Gastrocnemius medialis (tissue), 4 donors: ENCODE results near the gene PDE8A. TPM values are rescaled to one million over a fixed set of nuclear protein-coding genes. Genes with fewer than 3 reads are reported as not detected.

Source experiments
- ATAC-seq, 2 donors: fragments of 150-250 bp; one replicate each; pipeline ENCODE4 v1.9.1; 2016
- DNase-seq, 2 donors: peaks; one replicate each; pipeline ENCODE4 v3.0.0-alpha.2; 2019
- H3K27ac ChIP-seq, 4 donors: fragments of 200-600 bp; sonication (generic); 1 replicate in 1 of 4; 2 replicates in 3 of 4; pipeline ENCODE4 v1.5.1; 2016 to 2018; ENCODE audit warnings: mild to moderate bottlenecking in 2 of 4, moderate library complexity in 1 of 4
- H3K27me3 ChIP-seq, 3 donors: fragments of 200-600 bp; sonication (generic) in 2 of 3; 1 replicate in 1 of 3; 2 replicates in 2 of 3; pipeline versions ENCODE4 v1.5.1 to v1.6.0; 2016 to 2019; ENCODE audit warnings: mild to moderate bottlenecking in 1 of 3, moderate library complexity in 1 of 3
- H3K36me3 ChIP-seq, 2 donors: fragments of 200-600 bp; sonication (generic) in 1 of 2; one replicate each; pipeline ENCODE4 v1.5.1; 2017 to 2018
- H3K4me1 ChIP-seq, 2 donors: fragments of 200-600 bp; sonication (generic) in 1 of 2; one replicate each; pipeline ENCODE4 v1.5.1; 2016 to 2017; ENCODE audit warnings: mild to moderate bottlenecking in 2 of 2
- H3K4me3 ChIP-seq, 4 donors: fragments of 200-600 bp; sonication (generic) in 3 of 4; 1 replicate in 1 of 4; 2 replicates in 3 of 4; pipeline ENCODE4 v1.5.1; 2016 to 2019; ENCODE audit warnings: mild to moderate bottlenecking in 2 of 4
- H3K9me3 ChIP-seq, 3 donors: fragments of 200-600 bp; sonication (generic) in 2 of 3; 1 replicate in 1 of 3; 2 replicates in 2 of 3; pipeline ENCODE4 v1.5.1; 2016 to 2019
- POLR2A ChIP-seq, 2 donors: fragments of 450-650 bp; IDR thresholded peaks; one replicate each; pipeline ENCODE4 v1.6.1; 2017; ENCODE audit warnings: antibody characterized with exemption in 2 of 2, mild to moderate bottlenecking in 2 of 2, moderate library complexity in 2 of 2
- in situ Hi-C, 4 donors: fragments of 200-750 bp; cut with MboI; loops; one replicate each; pipeline versions ENCODE4 v1.15.0 to v1.8.0; 2017; ENCODE audit warnings: low sequenced_read_pairs in 4 of 4
- intact Hi-C: fragments of 100-400 bp; cut with DNase I; formaldehyde crosslinking; loops from one replicate; pipeline ENCODE4 v1.15.1; 2023; ENCODE audit warnings: low total_unique reads
- total RNA-seq, 4 donors: library from RNA; depleted of rRNA; stranded (reverse); fragments of >200 nt; gene quantifications; one replicate each; pipeline versions ENCODE4 v1.1.0 to v1.2.3, GENCODE V29; 2016
- TF ChIP-seq, protein P1 (sequence below), 5 experiments: fragments of 450-650 bp in 3 of 5; fragments of 200-600 bp in 2 of 5; sonication (generic) in 2 of 5; IDR thresholded peaks in 4 of 5; conservative IDR thresholded peaks in 1 of 5; 1 replicate in 4 of 5; 2 replicates in 1 of 5; pipeline ENCODE4 v1.5.1; 2016 to 2019; ENCODE audit warnings: antibody characterized with exemption in 5 of 5, mild to moderate bottlenecking in 3 of 5, moderate library complexity in 3 of 5

PDE8A gene
- total RNA-seq, 4 donors from 2014 or later: 6.3 to 20.6 (median 13.9) TPM

DNA sequence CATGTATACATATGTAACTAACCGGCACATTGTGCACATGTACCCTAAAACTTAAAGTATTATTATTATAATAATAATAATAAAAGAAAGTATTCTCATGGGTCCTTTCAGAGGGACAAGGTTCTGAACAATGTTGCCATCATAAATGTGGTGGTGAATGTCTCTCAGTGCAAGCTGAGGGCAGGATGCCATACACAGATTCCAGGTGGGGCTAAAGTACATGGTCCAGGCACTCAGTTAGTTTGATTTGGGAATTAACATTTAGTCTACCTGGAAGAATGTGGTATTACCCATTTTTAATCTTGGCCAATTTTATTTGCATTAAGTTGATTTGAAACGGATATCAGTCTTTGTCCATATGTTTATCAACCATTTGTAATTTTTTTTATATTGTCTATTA lies 24.5 kb downstream of the PDE8A start:
- ATAC-seq (no peak), DNase-seq (no peak)
- no peak for TF ChIP-seq POLR2A (IDR thresholded peaks at IDR 0.05)
- TF ChIP-seq, protein P1, sequence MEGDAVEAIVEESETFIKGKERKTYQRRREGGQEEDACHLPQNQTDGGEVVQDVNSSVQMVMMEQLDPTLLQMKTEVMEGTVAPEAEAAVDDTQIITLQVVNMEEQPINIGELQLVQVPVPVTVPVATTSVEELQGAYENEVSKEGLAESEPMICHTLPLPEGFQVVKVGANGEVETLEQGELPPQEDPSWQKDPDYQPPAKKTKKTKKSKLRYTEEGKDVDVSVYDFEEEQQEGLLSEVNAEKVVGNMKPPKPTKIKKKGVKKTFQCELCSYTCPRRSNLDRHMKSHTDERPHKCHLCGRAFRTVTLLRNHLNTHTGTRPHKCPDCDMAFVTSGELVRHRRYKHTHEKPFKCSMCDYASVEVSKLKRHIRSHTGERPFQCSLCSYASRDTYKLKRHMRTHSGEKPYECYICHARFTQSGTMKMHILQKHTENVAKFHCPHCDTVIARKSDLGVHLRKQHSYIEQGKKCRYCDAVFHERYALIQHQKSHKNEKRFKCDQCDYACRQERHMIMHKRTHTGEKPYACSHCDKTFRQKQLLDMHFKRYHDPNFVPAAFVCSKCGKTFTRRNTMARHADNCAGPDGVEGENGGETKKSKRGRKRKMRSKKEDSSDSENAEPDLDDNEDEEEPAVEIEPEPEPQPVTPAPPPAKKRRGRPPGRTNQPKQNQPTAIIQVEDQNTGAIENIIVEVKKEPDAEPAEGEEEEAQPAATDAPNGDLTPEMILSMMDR (IDR thresholded peaks at IDR 0.05 in 4 of 5, conservative IDR thresholded peaks at IDR 0.05 in 1 of 5): no peak
- intact Hi-C loops (no loop called here), in situ Hi-C loops (no loop called here)
- Histone ChIP-seq H3K36me3 (no peaks in the 10 kb centered on the region), H3K27me3 (no peaks in the 10 kb centered on the region), H3K4me3 (no peak overlapping the region), H3K4me1 (peaks cover 60 to 67% of the 10 kb centered on the region in 2 donors), H3K27ac (no peak overlapping the region), H3K9me3 (no peaks in the 10 kb centered on the region)

DNA sequence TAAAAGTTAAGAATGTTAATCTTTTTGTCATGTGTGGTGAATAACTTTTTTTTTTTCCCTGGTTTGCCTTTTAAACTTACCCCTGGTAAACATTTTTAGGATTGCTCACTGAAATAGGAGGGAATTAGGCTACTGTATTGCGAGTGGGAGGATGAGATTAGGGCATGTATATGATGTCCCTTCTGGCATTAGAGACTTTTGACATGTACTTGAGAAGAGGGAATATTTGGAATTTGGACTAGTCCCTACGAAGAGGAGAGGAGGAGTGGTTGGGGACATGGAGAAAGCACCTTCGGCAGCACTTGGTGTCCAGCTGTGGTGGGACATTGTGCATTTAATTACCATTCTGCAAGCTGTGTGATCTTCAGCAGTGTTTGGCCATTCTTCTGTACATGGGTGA lies 25.0 kb downstream of the PDE8A start:
- no peaks in the 10 kb centered on the region for H3K27me3 ChIP-seq
- H3K36me3 ChIP-seq: no peaks in the 10 kb centered on the region
- DNase-seq (no peak), ATAC-seq (no peak)
- in situ Hi-C loops: no loop called here
- TF ChIP-seq POLR2A (IDR thresholded peaks at IDR 0.05): no peak
- TF ChIP-seq, protein P1 (IDR thresholded peaks at IDR 0.05 in 4 of 5, conservative IDR thresholded peaks at IDR 0.05 in 1 of 5): no peak
- no peaks in the 10 kb centered on the region for H3K9me3 ChIP-seq
- intact Hi-C loops: no loop called here
- H3K27ac ChIP-seq: peak overlapping the region in 1 of 4 donors; percentile 3
- peaks cover 60 to 65% of the 10 kb centered on the region in 2 donors for H3K4me1 ChIP-seq
- no peak overlapping the region for H3K4me3 ChIP-seq

DNA sequence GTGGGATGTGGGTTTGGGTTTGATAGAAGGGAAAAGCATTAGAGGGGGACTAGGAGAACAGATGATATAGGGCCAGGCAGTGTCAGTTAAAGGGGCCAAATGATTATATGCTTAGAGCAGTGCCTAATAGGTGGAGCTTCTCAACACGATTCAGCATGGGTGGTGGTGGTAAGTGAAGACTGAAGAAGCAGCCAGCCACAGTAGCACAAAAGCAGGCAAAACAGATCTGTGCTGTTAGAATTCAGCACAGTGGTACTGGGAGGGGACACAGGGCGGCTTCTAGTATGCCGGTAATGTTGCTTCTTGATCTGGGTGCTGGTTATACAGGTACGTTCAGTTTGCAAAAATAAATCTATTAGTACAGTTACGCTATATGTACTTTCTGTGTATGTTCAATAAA lies 25.5 kb downstream of the PDE8A start:
- peak overlapping the region in 1 of 4 donors; percentile 3 for H3K27ac ChIP-seq
- no peak overlapping the region for H3K4me3 ChIP-seq
- no peak for ATAC-seq
- intact Hi-C loops (no loop called here), in situ Hi-C loops (no loop called here)
- no peak for TF ChIP-seq POLR2A (IDR thresholded peaks at IDR 0.05)
- TF ChIP-seq, protein P1 (IDR thresholded peaks at IDR 0.05 in 4 of 5, conservative IDR thresholded peaks at IDR 0.05 in 1 of 5): no peak
- no peaks in the 10 kb centered on the region for H3K36me3 ChIP-seq
- H3K9me3 ChIP-seq: no peaks in the 10 kb centered on the region
- no peaks in the 10 kb centered on the region for H3K27me3 ChIP-seq
- peaks cover 60 to 65% of the 10 kb centered on the region in 2 donors for H3K4me1 ChIP-seq
- no peak for DNase-seq

DNA sequence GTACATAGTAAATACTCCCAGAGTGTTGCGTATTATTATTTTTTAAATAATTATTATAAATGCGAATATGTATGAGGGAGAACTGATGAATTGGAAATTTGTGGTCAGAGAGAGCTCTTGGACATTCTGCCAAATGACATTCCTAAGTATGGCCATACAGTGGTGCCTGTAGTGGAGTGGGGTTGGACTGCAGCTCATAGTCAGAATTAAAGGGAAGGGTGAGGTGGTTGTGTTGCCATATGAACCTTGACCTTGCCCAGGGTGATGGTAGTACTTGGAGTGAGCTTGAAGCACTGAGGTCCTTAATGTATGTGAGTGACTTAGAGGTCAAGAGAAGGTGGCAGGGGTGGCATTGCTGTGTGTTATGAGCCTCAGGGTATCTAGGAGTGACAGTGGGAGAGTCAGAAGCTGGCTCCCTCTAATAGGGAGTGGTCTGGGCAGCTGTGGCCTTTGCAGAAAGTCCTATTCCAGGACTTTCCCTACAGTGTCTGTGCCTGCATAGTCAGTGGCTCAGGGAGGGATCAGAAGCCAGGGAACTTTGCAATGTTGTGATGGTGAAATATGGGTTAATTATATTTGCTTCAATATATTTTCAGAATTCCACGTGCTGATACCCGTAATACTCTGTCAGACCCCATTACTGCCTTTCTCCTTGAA lies 26.2 kb downstream of the PDE8A start:
- Histone ChIP-seq H3K27me3 (no peaks in the 10 kb centered on the region), H3K36me3 (no peaks in the 10 kb centered on the region), H3K27ac (peak overlapping the region in 2 of 4 donors; percentile 65 to 74), H3K4me1 (peaks cover 60 to 65% of the 10 kb centered on the region in 2 donors), H3K9me3 (no peaks in the 10 kb centered on the region), H3K4me3 (no peak overlapping the region)
- DNase-seq: no peak
- TF ChIP-seq POLR2A (IDR thresholded peaks at IDR 0.05): no peak
- TF ChIP-seq, protein P1 (IDR thresholded peaks at IDR 0.05 in 4 of 5, conservative IDR thresholded peaks at IDR 0.05 in 1 of 5): no peak
- ATAC-seq: no peak
- intact Hi-C loops (no loop called here), in situ Hi-C loops (no loop called here)
